HepG2 (cell line): ENCODE data around the gene SOX13. TPM values are rescaled to one million over a fixed set of nuclear protein-coding genes. Genes with fewer than 3 reads are reported as not detected.

Source experiments
- ATAC-seq: fragments of 200-7000 bp; cut with Tn5 transposase; 3 replicates; pipeline ENCODE4 v1.9.1; 2020; ENCODE audit warnings: mild to moderate bottlenecking, moderate library complexity
- BruUV-seq: library from RNA; stranded (reverse); fragments of 400-500 nt; replicated peaks from 2 replicates; lab custom pipeline; 2021; lab: Mats Ljungman, UMichigan
- CTCF ChIA-PET: fragments of 300-600 bp; formaldehyde crosslinking; extraction: SDS; loops from one replicate; lab custom pipeline; 2021; ENCODE audit warnings: low total read pairs, inconsistent platforms, low intra/inter-chr PET ratio; lab: Yijun Ruan, JAX
- POLR2A ChIA-PET: fragments of 350-600 bp; sonication (Branson Sonifier 250); formaldehyde crosslinking; loops from one replicate; lab custom pipeline; 2020; ENCODE audit warnings: antibody characterized with exemption, inconsistent platforms; lab: Yijun Ruan, JAX
- DNase-seq: peaks from one replicate; pipeline ENCODE4 v3.0.0-alpha.2; 2015; ENCODE audit warnings: low spot score
- FAIRE-seq: peaks from 3 replicates; lab custom pipeline; 2011; peaks lifted over from hg19 to GRCh38; lab: Jason Lieb, UNC
- H2AFZ ChIP-seq: one replicate; pipeline ENCODE4 v1.6.1; 2011; ENCODE audit warnings: low read length, inconsistent platforms
- H3K27ac ChIP-seq: fragments of 300-600 bp; 3 replicates; pipeline ENCODE4 v1.8.0; 2011; ENCODE audit warnings: mixed run types, mild to moderate bottlenecking, mixed read lengths, low read length, inconsistent platforms; ENCODE audit not compliant: insufficient read depth; ENCODE audit errors: extremely low read length
- H3K27me3 ChIP-seq, 2 experiments: fragments of 200-600 bp in 1 of 2; 2 replicates in 1 of 2; 3 replicates in 1 of 2; pipeline versions ENCODE4 v1.6.0 to v1.8.0; 2011; ENCODE audit warnings: low read length in 2 of 2, mild to moderate bottlenecking in 2 of 2, moderate library complexity in 2 of 2, inconsistent platforms in 1 of 2; ENCODE audit not compliant: insufficient read depth in 2 of 2, control insufficient read depth in 1 of 2
- H3K36me3 ChIP-seq, 2 experiments: fragments of 200-600 bp in 1 of 2; replicated peaks in 1 of 2; 2 replicates in 1 of 2; 3 replicates in 1 of 2; pipeline versions ENCODE4 v1.5.1 to v1.8.0; 2011; ENCODE audit warnings: low read length in 2 of 2, inconsistent platforms in 1 of 2; ENCODE audit not compliant: insufficient read depth in 2 of 2, control insufficient read depth in 1 of 2
- H3K4me1 ChIP-seq: 2 replicates; pipeline ENCODE4 v1.5.1; 2012; ENCODE audit warnings: low read length, inconsistent platforms; ENCODE audit not compliant: insufficient read depth
- H3K4me2 ChIP-seq: 2 replicates; pipeline ENCODE4 v1.6.0; 2011; ENCODE audit warnings: low read depth, low read length, inconsistent platforms
- H3K4me3 ChIP-seq, 3 experiments: fragments of 200-600 bp in 1 of 3; sonication (generic), shearing (Covaris generic) in 1 of 3; replicated peaks in 1 of 3; 2 replicates each; pipeline ENCODE4 v1.5.1; 2011 to 2016; ENCODE audit warnings: low read length in 3 of 3, inconsistent platforms in 2 of 3, low read depth in 2 of 3, mild to moderate bottlenecking in 2 of 3, control low read depth in 1 of 3, mixed read lengths in 1 of 3; ENCODE audit not compliant: insufficient read depth in 1 of 3
- H3K79me2 ChIP-seq: one replicate; pipeline ENCODE4 v1.6.1; 2011; ENCODE audit warnings: low read length, inconsistent platforms; ENCODE audit not compliant: insufficient read depth
- H3K9ac ChIP-seq: 2 replicates; pipeline ENCODE4 v1.6.0; 2011; ENCODE audit warnings: mild to moderate bottlenecking, low read depth, low read length, inconsistent platforms; ENCODE audit not compliant: insufficient read depth
- H3K9me3 ChIP-seq: 2 replicates; pipeline ENCODE4 v1.5.1; 2012; ENCODE audit warnings: mild to moderate bottlenecking, low read length
- H4K20me1 ChIP-seq: 2 replicates; pipeline ENCODE4 v1.6.0; 2011; ENCODE audit warnings: inconsistent platforms, mild to moderate bottlenecking, low read length, moderate library complexity; ENCODE audit not compliant: insufficient read depth
- GMEB1 ChIP-seq: sonication (generic); formaldehyde crosslinking; IDR thresholded peaks from 2 replicates; pipeline ENCODE4 v1.5.1; 2020; ENCODE audit warnings: missing genetic modification reagents, mild to moderate bottlenecking, borderline replicate concordance
- HNF1B ChIP-seq: sonication (generic); formaldehyde crosslinking; IDR thresholded peaks from 2 replicates; pipeline ENCODE4 v1.5.1; 2020; ENCODE audit warnings: mild to moderate bottlenecking, moderate library complexity, missing genetic modification reagents
- HOXA5 ChIP-seq: sonication (generic); formaldehyde crosslinking; IDR thresholded peaks from 2 replicates; pipeline ENCODE4 v1.4.0; 2020; ENCODE audit warnings: missing genetic modification reagents
- LRRFIP1 ChIP-seq: sonication (generic); formaldehyde crosslinking; conservative IDR thresholded peaks from 2 replicates; pipeline ENCODE4 v1.4.0; 2020; ENCODE audit warnings: missing genetic modification reagents
- NFYC ChIP-seq: IDR thresholded peaks from 2 replicates; pipeline ENCODE4 v1.6.1; 2016; ENCODE audit warnings: missing genetic modification reagents, missing compliant biosample characterization
- PRDM4 ChIP-seq: sonication (generic); formaldehyde crosslinking; IDR thresholded peaks from 2 replicates; pipeline ENCODE4 v1.9.0; 2021; ENCODE audit warnings: missing genetic modification reagents, borderline replicate concordance
- RORA ChIP-seq: sonication (generic); formaldehyde crosslinking; IDR thresholded peaks from 2 replicates; pipeline ENCODE4 v1.5.0; 2020; ENCODE audit warnings: mild to moderate bottlenecking, missing genetic modification reagents, moderate library complexity
- SETDB1 ChIP-seq: sonication (generic); formaldehyde crosslinking; IDR thresholded peaks from 2 replicates; pipeline ENCODE4 v1.5.1; 2020; ENCODE audit warnings: missing genetic modification reagents, mild to moderate bottlenecking, borderline replicate concordance
- SKI ChIP-seq: fragments of 450-650 bp; IDR thresholded peaks from one replicate; pipeline ENCODE4 v1.6.1; 2018; ENCODE audit warnings: mild to moderate bottlenecking; ENCODE audit not compliant: partially characterized antibody
- SPEN ChIP-seq: sonication (generic); formaldehyde crosslinking; IDR thresholded peaks from 2 replicates; pipeline ENCODE4 v1.5.1; 2020; ENCODE audit warnings: low read depth, mild to moderate bottlenecking, missing genetic modification reagents
- ZC3H13 ChIP-seq: sonication (generic); formaldehyde crosslinking; IDR thresholded peaks from 2 replicates; pipeline ENCODE4 v1.8.1; 2023; ENCODE audit warnings: mild to moderate bottlenecking, missing genetic modification reagents, moderate library complexity
- ZNF513 ChIP-seq: sonication (generic); formaldehyde crosslinking; conservative IDR thresholded peaks from 2 replicates; pipeline ENCODE4 v1.5.0; 2020; ENCODE audit warnings: missing genetic modification reagents
- WGBS: methylation state at CpG from one replicate; pipeline ENCODE4 v1.1.6; 2017; ENCODE audit warnings: low lambda C conversion rate; 5-methylcytosine and 5-hydroxymethylcytosine counted together
- in situ Hi-C: cut with HindIII; loops from 2 replicates; pipeline ENCODE4 v1.10.0; 2017; ENCODE audit warnings: low pct_unique_long_range_greater_than_20kb; ENCODE audit not compliant: extremely low pct_ligation_motif_present
- intact Hi-C: fragments of 100-400 bp; cut with micrococcal nuclease; formaldehyde crosslinking; loops from one replicate; pipeline ENCODE4 v1.10.0; 2022; ENCODE audit not compliant: unreplicated experiment
- polyA plus RNA-seq, 8 experiments: library from polyadenylated mRNA; depleted of rRNA in 3 of 8; stranded (reverse) in 7 of 8; unstranded in 1 of 8; fragments of >200 nt; fragmentation: Illumina TruSeq in 4 of 8; extraction: Trizol in 4 of 8; gene quantifications; 2 replicates each; pipeline versions ENCODE4 v1.2.1 to v1.2.3, GENCODE V29; 2011 to 2016; ENCODE audit warnings: low read depth in 4 of 8, missing spikeins in 1 of 8, mixed read lengths in 1 of 8; ENCODE audit not compliant: insufficient read depth in 1 of 8
- total RNA-seq, 5 experiments: library from RNA; depleted of rRNA; stranded (reverse); fragments of >200 nt; fragmentation: Illumina TruSeq; extraction: Trizol; gene quantifications; 2 replicates each; pipeline ENCODE4 v1.2.3, GENCODE V29; 2016; ENCODE audit warnings: low read depth in 1 of 5
- TF ChIP-seq, protein P1 (sequence below): sonication (generic); formaldehyde crosslinking; IDR thresholded peaks from 2 replicates; pipeline ENCODE4 v1.5.0; 2020; ENCODE audit warnings: missing genetic modification reagents, mild to moderate bottlenecking, borderline replicate concordance

The SOX13 gene
- total and polyA plus RNA-seq, 2 of the 13 experiments (the other 11 are each of a cell fraction or from before 2014, with no cell fraction given), result 13.3 to 15.8 TPM

GRCh38 chr1:204043680-204044079, 29.2 kb upstream of the SOX13 start:
- no peak for FAIRE-seq
- Histone ChIP-seq H3K9me3 (no peaks in the 10 kb centered on the region), H3K79me2 (no peaks in the 10 kb centered on the region), H4K20me1 (no peaks in the 10 kb centered on the region), H3K4me3 (no peak overlapping the region), H3K4me2 (no peak overlapping the region), H2AFZ (no peak overlapping the region), H3K4me1 (peaks cover 16% of the 10 kb centered on the region), H3K36me3 (no peaks in the 10 kb centered on the region), H3K27me3 (peaks cover 0 to 17% of the 10 kb centered on the region in 2 experiments; a peak in 2 of 5 replicates), H3K9ac (no peak overlapping the region), H3K27ac (no peak overlapping the region)
- TF ChIP-seq ZC3H13 (CRISPR knock-in tag) (no peak), GMEB1 (CRISPR knock-in tag) (no peak), SETDB1 (CRISPR knock-in tag) (no peak), HOXA5 (CRISPR knock-in tag) (no peak), PRDM4 (CRISPR knock-in tag) (no peak), NFYC (CRISPR knock-in tag) (no peak), SKI (no peak), LRRFIP1 (CRISPR knock-in tag) (no peak), HNF1B (no peak), SPEN (CRISPR knock-in tag) (no peak), RORA (CRISPR knock-in tag) (no peak), ZNF513 (no peak)
- TF ChIP-seq, protein P1, sequence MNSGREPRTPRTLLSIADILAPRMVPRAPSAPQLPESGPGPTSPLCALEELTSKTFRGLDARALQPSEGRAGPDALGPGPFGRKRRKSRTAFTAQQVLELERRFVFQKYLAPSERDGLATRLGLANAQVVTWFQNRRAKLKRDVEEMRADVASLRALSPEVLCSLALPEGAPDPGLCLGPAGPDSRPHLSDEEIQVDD, result no peak
- in situ Hi-C loops (no loop called here), intact Hi-C loops (no loop called here)
- CTCF ChIA-PET, result no interaction called here
- ATAC-seq, result no peak
- WGBS, result 56% methylated on average over 6 of the region's 8 CpGs
- POLR2A ChIA-PET, result no interaction called here
- BruUV-seq, result no TSS peak
- DNase-seq, result no peak
